Trophoblast cell (in vitro differentiated cells and primary cell): ENCODE results near the gene ERC1.
"Not testable (repeated sequence)": the region's sequence is repeated elsewhere in the genome, so short reads cannot be mapped to it uniquely, and the experiment has no call there.

Experiments used
- DNase-seq, 2 donors: peaks; one replicate each; pipeline ENCODE4 v3.0.0-alpha.2; 2016
- H2AFZ ChIP-seq: 2 replicates; pipeline ENCODE4 v1.6.1; 2013; ENCODE audit warnings: low read length, moderate library complexity, mild to moderate bottlenecking; ENCODE audit not compliant: insufficient read depth, poor library complexity
- H2AK5ac ChIP-seq: 2 replicates; pipeline ENCODE4 v1.6.1; 2013; ENCODE audit warnings: mild to moderate bottlenecking, low read length
- H2BK120ac ChIP-seq: 2 replicates; pipeline ENCODE4 v1.6.1; 2013; ENCODE audit warnings: low read length, mild to moderate bottlenecking, moderate library complexity; ENCODE audit not compliant: insufficient read depth, poor library complexity
- H2BK12ac ChIP-seq: 2 replicates; pipeline ENCODE4 v1.6.1; 2013; ENCODE audit warnings: mild to moderate bottlenecking, low read length, moderate library complexity
- H2BK5ac ChIP-seq: 2 replicates; pipeline ENCODE4 v1.6.1; 2013; ENCODE audit warnings: low read length, low read depth, moderate library complexity, mild to moderate bottlenecking; ENCODE audit not compliant: poor library complexity
- H3K14ac ChIP-seq: 2 replicates; pipeline ENCODE4 v1.6.1; 2013; ENCODE audit warnings: mild to moderate bottlenecking, low read length
- H3K18ac ChIP-seq: 2 replicates; pipeline ENCODE4 v1.6.1; 2013; ENCODE audit warnings: mild to moderate bottlenecking, low read length
- H3K23ac ChIP-seq: 2 replicates; pipeline ENCODE4 v1.6.1; 2013; ENCODE audit warnings: low read length
- H3K27ac ChIP-seq: 2 replicates; pipeline ENCODE4 v1.5.1; 2013; ENCODE audit warnings: low read depth, mild to moderate bottlenecking, inconsistent platforms, low read length, moderate library complexity
- H3K27me3 ChIP-seq: 2 replicates; pipeline ENCODE4 v1.6.1; 2013; ENCODE audit warnings: inconsistent platforms, mild to moderate bottlenecking, low read length, moderate library complexity; ENCODE audit not compliant: insufficient read depth
- H3K36me3 ChIP-seq, 2 experiments: 1 replicate in 1 of 2; 2 replicates in 1 of 2; pipeline ENCODE4 v1.6.1; 2013; ENCODE audit warnings: low read length in 2 of 2, mild to moderate bottlenecking in 2 of 2, moderate library complexity in 1 of 2; ENCODE audit not compliant: insufficient read depth in 2 of 2, control insufficient read depth in 1 of 2
- H3K4ac ChIP-seq: 2 replicates; pipeline ENCODE4 v1.6.1; 2013; ENCODE audit warnings: low read depth, mild to moderate bottlenecking, low read length, moderate library complexity
- H3K4me1 ChIP-seq, 2 experiments: 1 replicate in 1 of 2; 2 replicates in 1 of 2; pipeline ENCODE4 v1.6.1; 2013; ENCODE audit warnings: low read length in 2 of 2, mild to moderate bottlenecking in 2 of 2, moderate library complexity in 1 of 2; ENCODE audit not compliant: insufficient read depth in 2 of 2, control insufficient read depth in 1 of 2
- H3K4me2 ChIP-seq: 2 replicates; pipeline ENCODE4 v1.6.1; 2013; ENCODE audit warnings: inconsistent platforms, mild to moderate bottlenecking, low read length, moderate library complexity
- H3K4me3 ChIP-seq: 2 replicates; pipeline ENCODE4 v1.5.1; 2013; ENCODE audit warnings: mild to moderate bottlenecking, low read depth, low read length, inconsistent platforms
- H3K79me1 ChIP-seq: one replicate; pipeline ENCODE4 v1.6.1; 2013; ENCODE audit warnings: low read length
- H3K79me2 ChIP-seq: 2 replicates; pipeline ENCODE4 v1.6.1; 2013; ENCODE audit warnings: low read length, mild to moderate bottlenecking; ENCODE audit not compliant: control insufficient read depth, insufficient read depth, poor library complexity
- H3K9ac ChIP-seq: 2 replicates; pipeline ENCODE4 v1.6.1; 2013; ENCODE audit warnings: mild to moderate bottlenecking, low read length
- H3K9me3 ChIP-seq: 2 replicates; pipeline ENCODE4 v1.6.1; 2013; ENCODE audit warnings: low read depth, mild to moderate bottlenecking, control low read depth, inconsistent platforms, low read length; ENCODE audit not compliant: insufficient read depth
- H4K12ac ChIP-seq: 2 replicates; pipeline ENCODE4 v1.6.1; 2013; ENCODE audit warnings: low read depth, mild to moderate bottlenecking, low read length, moderate library complexity
- H4K8ac ChIP-seq: 2 replicates; pipeline ENCODE4 v1.6.1; 2013; ENCODE audit warnings: low read depth, mild to moderate bottlenecking, low read length, moderate library complexity
- H4K91ac ChIP-seq: one replicate; pipeline ENCODE4 v1.6.1; 2013; ENCODE audit warnings: low read depth, mild to moderate bottlenecking, low read length, moderate library complexity
- WGBS: extraction: QIAGEN DNeasy Blood & Tissue Kit; methylation state at CpG from one replicate; pipeline ENCODE4 v1.1.7; 2013; ENCODE audit warnings: missing lambda C conversion rate; ENCODE audit not compliant: insufficient read length, insufficient coverage; ENCODE audit errors: extremely low coverage; 5-methylcytosine and 5-hydroxymethylcytosine counted together

ERC1 gene

GRCh38 chr12:996881-997280, 5.9 kb downstream of the ERC1 start:
- H3K27me3 ChIP-seq: no peaks in the 10 kb centered on the region
- H4K12ac ChIP-seq: no peak overlapping the region
- peaks cover 2% of the 10 kb centered on the region for H3K79me2 ChIP-seq
- no peak overlapping the region for H3K23ac ChIP-seq
- DNase-seq: no peak
- H2BK120ac ChIP-seq: no peak overlapping the region
- no peaks in the 10 kb centered on the region for H3K4me1 ChIP-seq
- H4K91ac ChIP-seq: no peak overlapping the region
- no peak overlapping the region for H3K4me3 ChIP-seq
- no CpG with 5 or more reads among the region's 4 CpGs for WGBS
- no peak overlapping the region for H3K18ac ChIP-seq
- no peak overlapping the region for H4K8ac ChIP-seq
- no peaks in the 10 kb centered on the region for H3K36me3 ChIP-seq
- no peaks in the 10 kb centered on the region for H3K9me3 ChIP-seq
- no peak overlapping the region for H2AFZ ChIP-seq
- H2BK5ac ChIP-seq: no peak overlapping the region
- H3K4ac ChIP-seq: no peak overlapping the region
- no peak overlapping the region for H3K27ac ChIP-seq
- H2AK5ac ChIP-seq: no peak overlapping the region
- H2BK12ac ChIP-seq: no peak overlapping the region
- H3K9ac ChIP-seq: no peak overlapping the region
- no peaks in the 10 kb centered on the region for H3K79me1 ChIP-seq
- H3K4me2 ChIP-seq: no peak overlapping the region
- H3K14ac ChIP-seq: no peak overlapping the region

GRCh38 chr12:997505-997904, 6.5 kb downstream of the ERC1 start:
- Histone ChIP-seq H3K4me2 (no peak overlapping the region), H3K79me2 (no peaks in the 10 kb centered on the region), H3K23ac (no peak overlapping the region), H2BK12ac (no peak overlapping the region), H3K36me3 (no peaks in the 10 kb centered on the region), H3K79me1 (no peaks in the 10 kb centered on the region), H3K9me3 (no peaks in the 10 kb centered on the region), H3K27ac (no peak overlapping the region), H2AK5ac (no peak overlapping the region), H3K4ac (no peak overlapping the region), H3K27me3 (no peaks in the 10 kb centered on the region), H3K4me1 (no peaks in the 10 kb centered on the region), H4K91ac (no peak overlapping the region), H2AFZ (no peak overlapping the region), H2BK120ac (no peak overlapping the region), H3K4me3 (no peak overlapping the region), H3K9ac (no peak overlapping the region), H3K18ac (no peak overlapping the region), H4K12ac (no peak overlapping the region), H2BK5ac (no peak overlapping the region), H4K8ac (no peak overlapping the region), H3K14ac (no peak overlapping the region)
- DNase-seq: no peak
- WGBS: no CpG with 5 or more reads among the region's 1 CpG

GRCh38 chr12:998020-998874, 7.2 kb downstream of the ERC1 start:
- no peak overlapping the region for H2BK12ac ChIP-seq
- H4K91ac ChIP-seq: no peak overlapping the region
- H3K36me3 ChIP-seq: no peaks in the 10 kb centered on the region
- no peaks in the 10 kb centered on the region for H3K79me2 ChIP-seq
- peak; percentile 63 to 81 for DNase-seq
- peak overlapping the region; percentile 52 for H2AFZ ChIP-seq
- H3K9me3 ChIP-seq: no peaks in the 10 kb centered on the region
- H3K4me1 ChIP-seq: no peaks in the 10 kb centered on the region
- H3K9ac ChIP-seq: no peak overlapping the region
- H2BK120ac ChIP-seq: no peak overlapping the region
- no peak overlapping the region for H4K12ac ChIP-seq
- no peak overlapping the region for H3K23ac ChIP-seq
- H3K27me3 ChIP-seq: no peaks in the 10 kb centered on the region
- H2BK5ac ChIP-seq: no peak overlapping the region
- no peak overlapping the region for H3K18ac ChIP-seq
- H3K79me1 ChIP-seq: no peaks in the 10 kb centered on the region
- no peak overlapping the region for H3K4ac ChIP-seq
- H3K4me3 ChIP-seq: no peak overlapping the region
- H3K27ac ChIP-seq: no peak overlapping the region
- no CpG with 5 or more reads among the region's 6 CpGs for WGBS
- no peak overlapping the region for H4K8ac ChIP-seq
- H3K4me2 ChIP-seq: no peak overlapping the region
- no peak overlapping the region for H2AK5ac ChIP-seq
- H3K14ac ChIP-seq: no peak overlapping the region

- not testable (repeated sequence) for H3K4ac ChIP-seq, H4K12ac ChIP-seq, H3K36me3 ChIP-seq, H2BK5ac ChIP-seq, H3K18ac ChIP-seq, H3K9ac ChIP-seq, H3K4me1 ChIP-seq, H3K14ac ChIP-seq, H3K4me3 ChIP-seq, H3K27ac ChIP-seq, H3K9me3 ChIP-seq, H3K79me1 ChIP-seq, H2BK120ac ChIP-seq, H3K4me2 ChIP-seq, H3K79me2 ChIP-seq, H4K91ac ChIP-seq, H4K8ac ChIP-seq, H2BK12ac ChIP-seq, H3K27me3 ChIP-seq, H2AFZ ChIP-seq, H2AK5ac ChIP-seq, H3K23ac ChIP-seq
- no CpG with 5 or more reads among the region's 7 CpGs for WGBS
- DNase-seq: peak; percentile 50 to 77
Measured at GRCh38 chr12:999736-1000135, 8.7 kb downstream of the ERC1 start.
